Central memory CD4-positive, alpha-beta T cell (primary cell): ENCODE measurements around the gene MAPRE2.
"Not testable (repeated sequence)": the region's sequence is repeated elsewhere in the genome, so short reads cannot be mapped to it uniquely, and the experiment has no call there.

Source experiments
- DNase-seq: peaks from one replicate; pipeline ENCODE4 v3.0.0; 2022

Gene MAPRE2

DNA sequence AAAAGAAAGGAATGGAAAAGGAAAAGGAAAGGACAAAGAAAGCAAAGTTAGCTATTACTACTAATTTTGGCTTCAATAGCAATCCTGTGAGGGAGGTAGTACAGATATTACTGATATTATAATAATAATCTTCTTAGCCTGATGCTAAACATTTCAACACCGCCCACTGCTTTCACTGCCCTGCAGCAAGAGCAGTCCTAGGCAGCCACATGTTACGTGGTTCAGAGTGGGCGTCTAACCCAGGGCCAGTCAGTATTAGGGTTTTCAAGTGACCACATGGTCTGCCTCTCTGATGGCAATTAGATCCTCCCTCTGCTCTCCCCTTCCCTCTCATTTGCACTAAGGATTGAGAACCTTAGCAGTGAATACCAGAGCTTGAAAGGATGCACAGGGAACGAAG is 116.0 kb downstream of the MAPRE2 start:
- DNase-seq: no peak

DNA sequence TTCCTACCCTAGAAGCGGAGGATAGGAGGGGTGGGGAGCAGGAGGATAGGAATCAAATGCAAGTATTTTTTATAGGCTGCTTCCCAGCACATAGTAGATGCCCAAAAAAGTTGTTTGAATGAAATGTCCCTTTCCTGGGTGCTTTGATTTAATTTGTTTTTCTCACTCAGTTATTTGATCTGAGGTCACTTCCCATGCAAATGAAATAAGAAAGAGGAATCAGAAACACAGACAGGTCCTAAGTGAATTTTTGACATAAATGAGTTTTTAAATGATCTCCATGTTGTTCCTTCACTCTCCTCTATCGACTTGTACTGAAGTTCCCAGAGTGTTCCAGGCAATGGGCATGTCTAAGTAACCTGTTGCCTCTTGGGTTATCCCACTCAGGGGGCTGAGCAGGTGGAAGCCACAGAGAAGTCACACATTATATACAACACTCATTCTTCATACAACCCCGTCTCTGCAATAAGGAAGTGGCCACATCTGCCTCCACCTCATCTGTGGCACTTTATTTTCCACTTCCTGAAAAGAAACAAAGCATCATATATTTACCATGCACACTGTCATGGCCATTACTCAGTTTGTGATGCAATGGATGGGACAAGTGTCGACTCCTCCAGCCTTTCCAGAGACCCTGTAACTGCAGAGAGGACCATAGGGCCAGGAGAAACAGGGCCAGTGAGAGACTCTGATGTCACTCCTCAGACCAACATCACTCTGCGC is 117.7 kb downstream of the MAPRE2 start:
- no peak for DNase-seq

DNA sequence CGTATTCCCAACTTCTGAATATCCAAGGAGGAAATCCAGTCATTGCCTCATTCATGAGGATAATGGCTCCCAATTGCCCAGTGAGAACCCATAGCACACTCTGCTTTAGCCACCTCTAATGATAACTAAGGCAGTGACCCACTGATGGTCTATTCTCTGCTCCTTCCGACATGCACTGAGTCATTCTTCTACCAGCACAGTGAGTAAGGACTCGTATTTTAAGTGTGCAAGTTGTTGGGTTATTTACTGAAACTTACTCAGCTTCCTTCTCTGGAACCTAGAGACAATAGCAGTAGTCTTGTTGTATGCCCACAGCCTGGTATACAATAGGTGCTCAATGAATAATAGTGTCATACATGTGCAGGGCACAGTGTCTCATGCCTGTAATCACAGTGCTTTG is 118.6 kb downstream of the MAPRE2 start:
- no peak for DNase-seq

DNA sequence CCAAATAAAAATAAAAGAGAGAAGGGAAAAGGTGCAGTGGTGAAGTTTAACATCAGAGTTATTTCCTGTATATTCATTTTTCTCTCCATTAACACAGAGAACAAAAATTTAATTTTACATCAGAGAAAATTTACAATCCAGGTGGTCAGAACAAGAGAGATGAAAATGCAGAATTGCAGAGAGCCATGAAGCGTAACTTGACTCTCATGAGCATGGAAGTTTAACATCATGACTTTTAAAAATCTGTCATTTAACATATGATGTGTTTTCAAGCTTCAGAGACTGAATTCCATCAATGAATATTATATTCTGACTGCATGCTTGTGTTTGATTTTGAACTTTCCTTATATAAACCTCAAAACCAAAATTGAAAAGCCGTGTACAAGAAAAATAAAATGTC is 120.3 kb downstream of the MAPRE2 start:
- DNase-seq: no peak

DNA sequence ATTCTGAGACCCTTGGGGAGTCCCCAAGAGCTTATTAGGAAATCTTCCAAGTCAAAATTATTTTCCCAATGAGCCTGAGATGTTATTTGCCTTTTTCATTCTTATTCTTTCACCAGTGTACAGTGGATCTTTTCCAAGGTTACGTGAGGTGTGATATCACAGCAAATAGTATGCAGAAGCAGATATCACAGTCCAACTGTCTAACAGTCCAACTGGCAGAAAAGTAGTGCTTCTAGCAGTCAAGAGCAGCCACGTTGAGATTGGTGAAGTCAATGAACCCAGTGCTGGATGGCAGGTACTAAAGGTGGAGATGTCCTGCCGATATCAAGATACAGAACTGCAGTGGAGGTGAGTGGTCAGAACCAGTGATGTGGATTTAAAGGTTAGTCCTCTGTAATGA is 120.7 kb downstream of the MAPRE2 start:
- DNase-seq: no peak

DNA sequence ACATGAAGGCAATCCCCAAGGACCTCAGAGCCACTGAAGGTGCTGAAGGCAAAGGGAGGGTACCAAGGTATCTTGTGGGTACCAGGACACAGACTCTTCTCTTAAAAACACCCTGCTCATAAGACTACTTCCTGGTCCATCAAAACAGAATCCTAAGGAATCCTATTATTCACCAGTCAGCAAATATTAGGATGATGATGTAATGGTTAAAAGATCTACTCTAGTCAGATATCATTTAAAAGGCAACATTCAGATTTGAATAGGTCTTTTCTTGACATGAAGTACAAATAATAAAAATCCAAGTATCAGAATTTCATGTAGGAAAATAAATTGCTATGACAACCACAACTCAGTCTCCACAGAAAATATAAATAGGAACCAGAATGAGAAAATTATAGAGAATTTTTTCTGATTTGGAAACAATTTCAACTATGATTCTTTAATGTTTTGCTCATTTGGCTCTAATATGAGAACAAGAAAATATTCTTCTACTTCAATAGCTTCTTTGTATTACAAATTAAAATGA is 121.9 kb downstream of the MAPRE2 start:
- no peak for DNase-seq

DNA sequence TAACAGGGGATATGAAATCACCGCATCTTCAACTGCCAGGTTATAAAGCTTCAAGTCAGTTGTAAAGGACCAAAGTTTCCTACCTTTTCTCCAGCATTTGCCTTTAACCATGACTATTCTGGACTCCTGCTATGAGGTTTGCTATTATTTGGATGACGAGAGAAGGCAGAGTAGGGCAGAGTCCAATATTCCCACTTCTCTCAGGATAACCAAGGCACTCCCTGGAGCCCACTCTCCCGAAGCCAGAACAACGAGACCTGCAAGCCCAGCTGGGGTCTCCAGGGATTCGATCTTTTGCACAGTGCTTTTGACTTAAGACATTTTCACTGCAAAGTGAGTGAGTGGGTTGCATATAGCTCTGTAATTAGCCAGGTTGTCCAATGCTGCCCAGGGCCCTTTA is 122.5 kb downstream of the MAPRE2 start:
- no peak for DNase-seq

DNA sequence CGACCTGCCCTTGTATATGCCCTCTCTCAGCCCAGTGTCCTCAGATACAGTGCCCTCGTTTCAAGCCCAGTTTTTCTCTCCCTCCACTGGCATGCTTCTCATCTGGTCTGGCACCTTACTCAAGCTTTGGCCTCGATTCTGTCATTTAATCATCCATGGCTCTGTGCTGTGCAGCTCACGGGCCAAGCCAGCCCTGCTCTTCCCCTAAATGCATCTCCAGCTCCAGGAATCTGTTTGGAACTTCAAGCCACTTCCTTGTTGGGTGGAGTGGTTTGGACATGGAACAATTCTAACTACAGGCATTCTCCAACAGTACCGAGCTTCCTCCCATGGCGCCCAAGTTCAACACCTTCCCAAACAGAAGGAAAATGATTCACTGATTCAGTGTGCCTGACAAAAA is 122.9 kb downstream of the MAPRE2 start:
- DNase-seq: no peak

DNA sequence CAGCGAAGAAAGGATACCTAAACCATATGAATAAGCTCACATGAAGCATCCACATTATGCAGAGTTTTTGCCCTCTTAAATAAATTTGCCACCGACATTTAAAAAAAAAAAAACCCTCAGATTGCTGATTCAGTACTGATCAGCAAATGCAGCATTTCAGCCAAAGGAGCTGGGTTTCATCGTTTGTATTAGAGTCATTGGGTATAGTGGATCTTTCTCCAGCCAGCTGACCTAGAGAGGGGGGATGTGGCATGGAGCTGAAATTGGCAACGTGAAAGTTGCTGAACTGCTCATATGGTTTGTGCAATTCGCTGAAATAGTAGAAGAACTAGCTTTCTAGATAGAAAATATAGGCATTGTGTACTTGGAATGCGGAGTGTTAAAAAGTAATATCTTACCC is 126.1 kb downstream of the MAPRE2 start:
- no peak for DNase-seq

DNA sequence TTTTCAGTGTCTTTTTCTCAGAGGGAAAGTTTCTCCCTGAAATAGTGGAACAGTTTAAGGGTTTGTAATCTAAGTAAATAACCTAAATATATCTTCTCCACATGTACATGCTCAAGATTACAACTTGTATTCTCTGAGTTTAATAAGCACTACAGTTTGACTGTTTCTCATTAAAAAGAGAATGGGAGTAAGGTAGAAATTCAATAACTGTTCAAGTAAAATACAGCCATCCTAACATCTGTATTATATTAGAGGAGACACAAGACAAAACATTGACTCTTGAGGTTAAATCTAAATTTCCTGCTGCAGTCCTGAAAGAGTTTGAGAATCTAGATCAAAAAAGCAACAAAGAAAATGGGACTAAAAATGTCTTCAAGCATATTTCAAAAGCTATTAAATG is 126.6 kb downstream of the MAPRE2 start:
- DNase-seq: no peak

DNA sequence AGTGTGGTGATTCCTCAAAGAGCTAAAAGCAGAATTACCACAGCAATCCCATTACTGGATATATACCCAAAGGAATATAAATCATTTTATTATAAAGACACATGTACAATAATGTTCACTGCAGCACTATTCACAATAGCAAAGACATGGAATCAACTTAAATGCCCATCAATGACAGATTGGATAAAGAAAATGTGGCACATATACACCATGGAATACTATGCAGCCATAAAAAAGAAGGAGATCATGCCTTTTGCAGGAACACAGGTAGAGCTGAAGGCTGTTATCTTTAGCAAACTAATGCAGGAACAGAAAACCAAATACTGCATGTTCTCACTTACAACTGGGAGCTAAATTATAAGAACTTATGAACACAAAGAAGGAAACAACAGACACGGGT is 129.1 kb downstream of the MAPRE2 start:
- DNase-seq: not testable (repeated sequence)

DNA sequence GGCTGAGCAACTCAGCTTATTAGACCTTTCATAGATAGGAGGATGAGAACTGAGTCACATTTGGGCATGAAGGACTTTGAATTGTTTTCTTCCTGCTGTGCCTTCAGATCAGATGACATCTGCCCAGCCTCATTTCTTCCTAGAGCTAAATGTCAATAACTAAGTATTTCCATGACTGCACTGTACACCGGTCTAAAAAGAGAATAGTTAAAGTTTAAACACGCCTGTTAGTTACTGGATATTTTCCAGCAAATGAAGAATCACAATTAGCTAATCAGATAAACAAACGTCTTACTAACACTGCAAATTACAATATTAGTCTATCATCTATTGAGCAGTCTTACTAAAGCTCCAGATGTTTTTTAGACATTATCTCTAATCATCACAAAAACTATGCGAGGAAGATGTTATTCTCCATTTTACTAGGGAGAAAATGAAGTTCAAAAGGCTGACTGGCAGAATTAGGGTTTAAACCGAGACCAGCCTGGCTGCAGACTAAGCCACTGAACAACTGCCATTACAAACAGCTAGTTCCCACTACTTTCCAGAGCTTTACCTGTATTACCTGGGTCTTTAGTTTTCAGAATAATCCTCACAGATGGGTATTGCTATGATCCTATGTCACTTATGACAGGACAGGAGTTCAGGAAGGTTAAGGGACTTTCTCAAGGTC is 130.2 kb downstream of the MAPRE2 start:
- no peak for DNase-seq

DNA sequence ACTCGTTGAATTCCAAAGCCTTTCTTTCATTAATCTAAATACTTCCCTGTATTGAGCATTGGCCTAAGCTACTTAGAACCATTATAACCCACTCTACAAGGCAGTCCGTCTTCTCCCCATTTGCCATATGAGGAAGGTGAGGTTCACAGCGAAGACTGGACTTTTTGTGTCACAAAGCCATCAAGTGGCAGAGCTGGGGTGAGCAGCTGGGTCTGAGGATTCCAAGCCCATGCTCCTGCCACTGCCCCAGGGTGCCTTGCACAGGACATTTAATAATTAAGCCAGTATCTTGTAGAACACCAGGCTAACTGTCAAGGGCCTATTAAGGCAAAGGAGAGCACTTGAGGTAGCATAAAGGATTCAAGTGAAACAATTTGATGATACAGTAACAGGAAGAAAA is 130.8 kb downstream of the MAPRE2 start:
- no peak for DNase-seq

DNA sequence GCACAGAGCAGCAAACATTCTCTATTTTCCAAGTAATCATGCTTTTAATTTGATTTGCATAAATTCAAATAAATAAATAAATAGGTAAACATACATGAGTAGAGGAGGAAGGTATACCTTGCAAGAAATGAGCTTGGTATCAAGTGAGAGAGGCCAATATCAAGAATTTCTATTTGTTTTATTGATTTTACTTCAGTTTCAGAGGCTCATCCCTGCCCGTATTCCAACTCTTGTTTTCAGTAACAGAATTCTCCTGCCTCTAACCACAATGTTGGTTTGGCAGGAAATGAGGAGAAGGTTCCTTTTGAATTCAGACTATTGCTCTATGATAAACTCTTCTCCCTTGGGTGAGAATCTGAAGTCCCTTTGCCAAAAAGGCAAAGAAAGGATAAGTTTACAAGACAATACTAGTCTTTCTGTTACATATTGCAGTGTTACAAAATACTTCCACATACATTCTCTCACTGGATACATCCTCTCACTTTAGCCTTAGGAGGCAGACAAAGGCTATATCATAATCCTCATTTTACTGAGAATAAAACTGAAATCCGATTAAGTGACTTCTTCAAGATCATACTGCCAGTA is 131.3 kb downstream of the MAPRE2 start:
- DNase-seq: no peak

DNA sequence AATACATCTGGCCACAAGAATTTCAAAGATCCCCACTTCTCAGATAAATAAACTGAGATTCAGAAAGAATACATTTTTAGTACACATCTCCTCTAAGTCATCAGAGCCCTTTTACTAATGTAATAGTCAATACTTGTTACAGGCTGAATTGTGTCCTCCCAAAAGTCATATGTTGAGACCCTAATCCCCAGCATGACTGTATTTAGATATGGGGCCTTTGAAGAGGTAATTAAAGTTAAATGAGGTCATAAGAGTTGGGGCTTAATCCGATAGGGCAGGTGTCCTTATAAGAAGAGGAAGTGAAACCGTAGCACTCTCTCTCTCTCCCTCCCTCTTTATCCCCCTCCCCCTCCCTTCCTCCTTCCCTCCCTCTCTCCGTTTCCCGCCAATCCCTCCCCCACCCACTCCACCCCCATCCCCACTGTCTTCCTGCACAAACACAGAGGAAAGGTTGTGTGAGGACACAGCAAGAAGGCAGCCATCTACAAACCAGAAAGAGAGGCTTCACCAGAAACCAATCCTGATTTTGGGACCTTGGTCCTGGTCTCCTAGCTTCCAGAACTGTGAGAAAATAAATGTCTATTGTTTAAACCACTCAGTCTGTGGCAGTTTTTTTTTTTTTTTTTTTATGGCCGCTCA is 133.0 kb downstream of the MAPRE2 start:
- DNase-seq: no peak

DNA sequence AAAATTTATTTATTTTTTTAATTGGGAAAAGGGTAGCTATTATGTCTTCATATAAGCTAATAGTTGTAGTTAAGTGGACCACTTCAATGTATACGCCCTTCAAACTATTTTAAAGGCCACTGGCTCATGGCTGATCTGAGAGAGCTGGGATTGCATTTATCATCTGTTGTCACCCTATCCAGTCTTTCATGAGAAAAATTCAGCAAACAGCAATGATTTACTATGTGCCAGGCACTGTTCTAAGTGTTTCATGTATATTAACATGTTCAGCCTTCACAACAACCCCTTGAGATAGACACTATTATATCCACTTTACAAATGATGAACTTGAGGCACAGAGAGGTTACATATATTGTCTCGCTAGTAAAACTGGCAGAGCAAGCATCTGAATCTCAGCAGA is 133.5 kb downstream of the MAPRE2 start:
- DNase-seq: no peak

DNA sequence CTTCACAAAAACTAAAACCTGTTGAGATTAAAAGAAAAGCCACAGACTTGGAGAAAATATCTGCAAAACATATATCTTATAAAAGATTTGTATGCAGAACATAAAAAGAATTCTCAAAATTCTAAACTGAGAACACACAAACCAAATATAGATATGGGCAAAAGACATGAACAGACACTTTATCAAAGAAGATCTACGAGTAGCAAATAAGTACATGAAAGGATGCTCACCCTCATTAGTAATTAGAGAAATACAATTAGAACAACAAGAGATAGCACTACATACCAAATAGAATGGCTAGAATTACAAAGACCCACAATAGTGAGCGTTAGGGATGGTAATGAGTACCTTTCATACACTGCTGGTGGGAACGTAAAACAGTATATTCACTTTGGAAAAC is 135.7 kb downstream of the MAPRE2 start:
- no peak for DNase-seq

DNA sequence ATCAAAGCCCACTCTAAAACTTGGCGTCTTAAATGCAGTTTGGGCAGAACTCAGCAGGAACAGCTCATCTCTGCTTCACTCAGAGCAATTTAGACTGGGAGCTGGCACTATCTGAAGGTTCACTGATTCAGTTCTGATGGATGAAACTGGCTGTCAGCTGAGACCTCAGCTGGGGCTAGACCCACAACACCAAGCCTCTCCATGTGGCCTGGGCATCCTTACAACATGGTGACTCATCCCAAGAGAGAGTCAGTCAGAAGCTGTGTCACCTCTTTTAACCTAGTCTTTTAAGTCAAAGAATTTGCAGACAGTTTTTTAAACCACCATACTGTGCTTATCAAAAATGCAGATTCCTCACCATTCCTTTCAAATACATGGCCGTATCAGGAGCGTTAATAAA is 137.0 kb downstream of the MAPRE2 start:
- no peak for DNase-seq

DNA sequence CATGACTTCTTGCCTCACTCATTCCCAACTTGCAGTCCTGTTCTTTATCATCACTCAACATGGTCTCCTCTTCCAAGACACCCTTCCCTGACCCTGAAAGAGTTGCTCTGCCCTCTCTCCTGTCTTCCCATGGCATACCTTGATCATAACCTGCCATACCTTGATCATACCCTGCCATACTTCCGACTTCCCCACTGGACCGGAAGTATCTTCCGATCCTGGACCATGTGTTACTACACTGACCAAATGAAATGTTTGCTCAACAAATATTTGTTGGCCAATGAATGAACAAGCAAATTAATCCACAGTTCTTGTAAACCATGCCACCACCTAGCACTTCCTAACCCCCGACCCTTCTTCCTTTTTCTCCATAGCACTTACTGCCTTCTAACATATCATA is 138.7 kb downstream of the MAPRE2 start:
- no peak for DNase-seq

DNA sequence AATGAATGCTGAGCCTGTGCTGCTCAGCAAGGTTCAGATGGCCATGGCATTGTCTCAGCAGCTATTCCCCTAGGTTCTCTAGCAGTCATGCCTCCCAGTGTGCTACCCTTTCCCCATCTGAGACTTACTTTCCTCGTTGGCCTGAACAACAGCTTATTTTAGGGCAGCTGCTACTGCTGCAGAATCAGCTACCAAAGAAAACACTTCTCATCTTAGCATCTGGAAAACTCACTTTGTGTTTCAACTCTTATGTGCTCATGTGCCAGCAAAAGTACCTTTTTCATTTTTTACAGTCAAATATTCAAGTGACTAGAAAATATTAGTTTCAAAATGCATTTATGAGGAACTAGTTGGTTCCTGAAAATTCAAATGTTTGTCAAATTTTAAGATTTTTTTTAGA is 139.2 kb downstream of the MAPRE2 start:
- no peak for DNase-seq

DNA sequence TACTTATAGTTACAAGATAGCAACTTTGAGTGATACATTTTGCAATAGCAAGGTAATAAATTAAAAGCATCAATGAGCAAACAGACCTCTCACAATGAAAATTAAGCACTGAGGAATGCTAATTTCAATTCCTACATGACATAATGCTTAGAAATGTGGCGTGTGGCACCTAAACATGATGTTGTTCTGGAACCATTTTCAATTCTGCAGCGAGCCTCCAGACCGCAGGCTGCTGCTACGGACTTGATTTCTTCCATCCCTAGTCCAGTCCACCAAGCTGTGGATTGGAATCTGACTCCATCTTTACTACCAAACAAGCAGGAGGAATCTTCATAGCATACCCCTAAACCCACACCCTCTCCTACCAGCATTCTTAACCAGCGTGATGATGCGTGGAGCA is 140.9 kb downstream of the MAPRE2 start:
- no peak for DNase-seq

DNA sequence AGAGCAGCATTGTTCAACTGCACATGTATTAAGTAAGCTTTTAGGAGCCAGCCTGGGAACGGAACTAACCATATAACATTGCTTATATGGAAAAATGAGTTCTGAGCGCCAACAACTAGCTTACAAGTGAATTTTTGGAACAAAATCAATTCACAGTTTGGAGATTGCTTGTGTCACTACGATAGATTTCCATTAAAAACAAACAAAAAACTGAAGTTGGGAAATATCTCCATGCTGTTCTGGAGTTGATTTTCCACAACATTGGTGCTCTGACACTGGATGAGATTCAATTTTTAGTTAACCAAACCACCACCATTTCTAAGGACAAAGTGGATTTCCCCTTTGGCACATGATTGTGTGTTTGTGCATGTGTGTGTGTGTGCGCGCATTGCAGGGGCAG is 142.7 kb downstream of the MAPRE2 start:
- DNase-seq: no peak

DNA sequence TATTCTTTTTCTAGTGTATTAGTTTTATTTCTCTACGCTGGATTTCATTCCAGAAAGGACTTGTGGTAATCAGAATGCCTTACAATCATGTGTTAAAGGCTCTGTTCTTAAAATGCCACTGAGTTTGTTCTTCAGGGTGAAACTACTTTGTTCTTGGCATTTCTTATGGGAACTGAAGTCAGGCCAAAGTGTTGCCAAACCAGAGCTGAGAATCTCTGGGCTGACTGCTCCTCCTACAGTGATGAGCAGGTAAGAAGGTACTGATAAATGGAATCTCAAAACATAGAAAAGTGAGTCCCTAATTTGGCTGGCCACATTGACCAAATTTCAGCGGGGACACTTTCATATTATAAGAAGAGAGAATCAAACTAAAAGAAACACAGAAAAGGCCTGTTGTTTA is 144.6 kb downstream of the MAPRE2 start:
- DNase-seq: no peak
